SKM-1 treated with dmso at 0.1 percent for 144 hours (cell line): Measurements from ENCODE around the gene ZNF865.

Source experiments
- DNase-seq: peaks from one replicate; lab custom pipeline; 2025; ENCODE audit not compliant: unreplicated experiment; lab: John Stamatoyannopoulos, UW

ZNF865 gene

GRCh38 chr19:55656988-55657747, 51.7 kb downstream of the ZNF865 start:
- no peak for DNase-seq

GRCh38 chr19:55658846-55659459, 53.5 kb downstream of the ZNF865 start:
- no peak for DNase-seq

- no peak for DNase-seq
These were observed 54.4 kb downstream of the ZNF865 start for GRCh38 chr19:55659822-55660221.

- no peak for DNase-seq
These were observed 55.0 kb downstream of the ZNF865 start for GRCh38 chr19:55660404-55660803.

- DNase-seq: no peak
These were observed 55.5 kb downstream of the ZNF865 start for GRCh38 chr19:55660991-55661390.

- no peak for DNase-seq
These were observed 56.4 kb downstream of the ZNF865 start for GRCh38 chr19:55661826-55662225.

- DNase-seq: no peak
These were observed 58.5 kb downstream of the ZNF865 start for GRCh38 chr19:55663846-55664536.

GRCh38 chr19:55666343-55667005, 61.0 kb downstream of the ZNF865 start:
- no peak for DNase-seq
